GM19238 (cell line): ENCODE results near the gene TTLL5.

Experiments used
- DNase-seq: peaks from one replicate; pipeline ENCODE4 v3.0.0; 2011; ENCODE audit warnings: low spot score; ENCODE audit not compliant: insufficient read length

Gene TTLL5

GRCh38 chr14:75697918-75698317 lies 36.9 kb downstream of the TTLL5 start:
- no peak for DNase-seq

GRCh38 chr14:75699331-75699730 lies 38.3 kb downstream of the TTLL5 start:
- DNase-seq, result no peak

DNA sequence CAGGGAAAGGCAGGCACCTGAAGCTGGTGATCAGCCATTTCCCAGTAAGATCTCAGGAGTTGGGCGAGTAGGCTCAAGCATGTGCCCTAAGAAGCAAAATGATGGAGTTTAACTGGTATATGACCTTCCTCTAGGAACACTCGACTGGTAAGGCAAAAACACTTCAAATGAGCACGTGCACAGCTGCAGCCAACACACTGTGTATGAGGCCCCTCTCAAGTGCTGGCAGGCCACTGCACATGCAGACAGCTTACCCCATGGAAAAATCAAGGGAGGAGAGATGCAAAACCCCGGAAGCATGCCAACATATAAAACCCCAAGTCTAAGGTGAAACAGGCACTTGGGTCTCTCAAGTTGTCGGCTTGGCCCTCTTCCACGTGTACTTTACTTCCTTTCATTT lies 39.2 kb downstream of the TTLL5 start:
- DNase-seq, result no peak

DNA sequence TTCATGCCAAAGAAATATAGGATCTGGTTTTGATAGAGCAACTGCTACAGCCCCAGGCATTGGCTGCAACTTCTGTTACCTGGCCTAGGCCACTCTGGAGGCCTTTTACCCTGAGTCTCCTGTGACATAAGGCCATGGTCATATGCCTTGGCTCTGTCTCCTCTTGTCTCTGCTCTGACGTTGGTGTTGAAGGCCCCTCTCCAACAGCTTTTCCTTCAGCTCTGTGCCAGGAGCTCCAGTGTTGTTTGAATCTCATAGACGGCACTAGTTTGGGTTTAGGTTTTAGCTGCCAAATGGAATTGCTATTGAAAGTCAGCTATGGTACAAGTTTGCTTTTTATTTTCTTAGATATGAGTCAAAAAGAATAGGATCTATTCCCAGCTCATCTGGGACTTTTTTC lies 41.1 kb downstream of the TTLL5 start:
- no peak for DNase-seq

GRCh38 chr14:75702616-75703261 lies 41.7 kb downstream of the TTLL5 start:
- no peak for DNase-seq

- DNase-seq, result no peak
Measured at GRCh38 chr14:75703467-75703866, 42.4 kb downstream of the TTLL5 start.

- no peak for DNase-seq
Measured at GRCh38 chr14:75705014-75705413, 44.0 kb downstream of the TTLL5 start.

GRCh38 chr14:75709207-75709812 lies 48.3 kb downstream of the TTLL5 start:
- peak; percentile 28 for DNase-seq

DNA sequence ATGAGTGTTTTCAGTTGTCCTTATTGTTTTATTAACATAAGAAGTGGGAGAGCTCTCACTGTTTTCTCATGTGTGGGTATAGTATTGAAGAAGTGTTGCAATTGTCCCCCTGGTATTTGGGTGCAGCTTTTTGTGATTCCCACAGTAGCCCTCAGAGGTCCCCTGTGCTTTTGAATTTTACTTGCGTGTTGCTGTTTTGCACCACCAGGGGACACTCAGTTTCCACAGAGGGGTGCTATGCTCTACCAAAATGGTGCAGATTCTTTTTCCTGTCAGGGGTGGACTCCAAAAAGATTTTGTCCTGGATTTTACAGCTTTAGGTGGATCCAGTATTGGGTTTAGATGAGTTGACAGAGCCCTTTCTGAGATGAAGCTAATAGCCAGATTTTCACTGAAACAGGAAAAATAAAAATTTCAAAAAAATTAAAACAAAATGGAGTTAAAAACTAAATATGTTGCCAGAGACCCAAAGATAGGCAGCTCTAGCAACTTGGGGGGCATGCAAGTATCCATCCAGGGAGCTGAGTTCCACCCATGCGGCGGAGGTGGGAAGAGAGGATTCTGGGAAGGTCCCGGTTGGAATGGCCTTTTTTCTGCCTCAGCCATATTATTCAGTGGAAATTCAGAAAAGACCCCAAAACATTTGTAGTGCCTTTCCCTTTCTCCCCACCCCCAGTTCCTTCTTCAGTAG lies 50.2 kb downstream of the TTLL5 start:
- DNase-seq, result peak; percentile 11

DNA sequence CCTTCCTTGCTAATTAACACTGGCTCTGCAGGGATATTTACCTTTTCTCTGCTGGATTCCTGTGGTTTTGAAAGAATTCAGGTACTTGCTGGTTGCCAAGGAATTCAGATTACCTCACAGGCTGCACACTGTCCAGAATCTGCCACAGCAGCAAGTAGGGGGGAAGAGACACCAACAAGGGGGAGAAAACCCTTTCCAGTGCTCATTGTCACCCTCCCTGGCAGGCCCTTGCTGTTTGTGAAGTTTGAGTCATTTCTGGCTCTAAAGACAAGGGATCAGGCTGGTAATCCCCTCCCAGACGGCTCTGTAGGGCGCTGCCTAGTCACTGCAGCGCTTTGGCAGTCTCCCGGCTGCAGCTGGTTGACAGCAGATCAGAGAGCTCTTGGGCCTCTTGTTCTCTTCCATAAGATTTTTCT lies 50.8 kb downstream of the TTLL5 start:
- no peak for DNase-seq

- no peak for DNase-seq
Measured at GRCh38 chr14:75714991-75715390, 53.9 kb downstream of the TTLL5 start.

GRCh38 chr14:75715926-75716780 lies 55.1 kb downstream of the TTLL5 start:
- no peak for DNase-seq

GRCh38 chr14:75717729-75718128 lies 56.7 kb downstream of the TTLL5 start:
- DNase-seq, result no peak

- DNase-seq, result no peak
Measured at GRCh38 chr14:75718199-75718598, 57.2 kb downstream of the TTLL5 start.

DNA sequence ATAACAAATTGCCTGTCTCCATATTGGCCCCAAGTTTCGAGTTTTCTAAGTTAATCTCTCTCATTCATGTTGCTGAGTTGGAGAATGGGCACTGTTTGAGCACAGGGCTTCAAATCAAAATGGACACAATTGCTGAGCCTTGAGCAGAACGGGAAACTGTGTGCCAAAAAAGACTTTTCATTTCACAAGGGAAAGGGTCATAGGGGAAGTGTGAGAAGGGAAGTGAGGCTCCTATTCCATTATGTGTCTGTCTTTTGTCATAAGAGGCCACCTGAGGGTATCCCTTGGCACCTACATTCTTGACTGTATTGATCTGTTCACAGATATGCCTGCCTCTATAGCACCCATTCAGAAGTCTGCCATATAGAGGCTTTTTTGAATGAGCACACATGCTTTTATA lies 59.1 kb downstream of the TTLL5 start:
- no peak for DNase-seq

- no peak for DNase-seq
Measured at GRCh38 chr14:75720842-75721498, 59.9 kb downstream of the TTLL5 start.

- no peak for DNase-seq
Measured at GRCh38 chr14:75723716-75724115, 62.7 kb downstream of the TTLL5 start.

DNA sequence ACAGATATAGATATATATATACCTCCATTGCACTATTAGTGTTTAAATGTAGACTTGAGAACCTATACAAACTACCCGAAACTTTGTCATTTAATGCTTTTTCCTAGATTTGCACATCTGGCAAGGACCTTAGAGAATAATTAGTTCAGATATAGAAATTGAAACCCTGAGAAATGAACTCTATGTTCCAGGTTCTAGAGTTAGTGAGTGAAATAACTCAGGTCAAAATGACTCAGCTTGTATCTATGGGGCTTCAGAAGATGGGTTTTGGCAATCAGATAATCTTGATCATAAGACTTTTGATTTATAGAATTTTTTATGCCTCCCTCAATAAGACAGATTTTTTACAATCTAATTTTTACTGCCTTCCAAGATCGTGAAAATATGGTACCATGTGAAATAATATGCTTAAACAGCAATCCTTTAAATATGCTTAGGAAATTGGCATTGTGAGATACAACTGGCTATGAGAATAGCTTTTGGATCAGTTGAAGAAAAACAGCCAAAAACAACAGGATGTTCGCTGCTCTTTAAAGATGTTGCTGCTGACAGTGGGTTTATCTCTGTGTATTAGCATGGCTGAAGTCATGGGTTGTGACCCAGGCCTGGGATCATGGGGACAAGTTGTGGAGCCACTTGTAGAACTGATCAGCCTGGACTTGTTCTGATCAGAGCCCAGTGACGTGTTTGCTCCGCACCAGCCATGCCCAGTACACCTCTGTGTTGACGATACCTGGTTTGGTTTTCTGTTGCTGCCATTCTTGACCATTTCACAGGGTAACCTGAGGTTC lies 63.6 kb downstream of the TTLL5 start:
- DNase-seq, result no peak

DNA sequence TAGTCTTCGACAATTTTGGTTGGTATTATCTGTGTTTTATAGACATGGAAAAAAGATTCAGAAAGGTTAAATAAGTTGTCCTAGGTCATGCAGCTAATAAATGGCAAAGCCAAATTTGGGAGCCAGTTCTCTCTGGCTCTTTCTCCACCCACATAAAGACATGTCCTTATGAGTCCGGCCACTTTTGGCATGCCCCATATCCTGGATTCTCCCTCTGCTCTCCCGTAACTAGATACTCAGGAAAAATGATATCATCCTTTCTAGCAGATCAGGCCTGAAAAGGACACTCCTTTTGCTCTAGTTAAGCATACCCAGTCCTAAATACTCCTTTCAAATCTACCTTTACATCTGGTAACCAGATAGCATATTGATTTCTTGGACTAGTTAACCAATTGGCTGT lies 64.4 kb downstream of the TTLL5 start:
- no peak for DNase-seq

DNA sequence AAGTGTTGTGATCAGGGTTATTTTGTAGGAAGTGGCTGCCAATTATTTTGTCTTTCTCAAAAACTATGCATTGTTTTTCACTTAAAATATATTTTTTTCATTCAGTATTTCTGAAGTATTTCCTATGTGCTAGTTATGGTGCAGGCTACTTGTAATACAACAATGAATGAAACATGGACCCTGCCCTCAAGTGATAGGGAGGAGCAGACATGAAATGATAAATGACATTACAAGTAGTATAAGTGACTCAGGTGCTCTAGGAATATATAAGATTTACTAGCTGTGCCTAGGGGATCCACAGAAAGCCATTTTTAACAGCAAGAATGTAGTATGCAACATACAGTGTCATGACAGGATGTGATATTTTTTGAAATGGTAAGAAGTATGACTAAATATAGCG lies 65.3 kb downstream of the TTLL5 start:
- DNase-seq, result no peak

DNA sequence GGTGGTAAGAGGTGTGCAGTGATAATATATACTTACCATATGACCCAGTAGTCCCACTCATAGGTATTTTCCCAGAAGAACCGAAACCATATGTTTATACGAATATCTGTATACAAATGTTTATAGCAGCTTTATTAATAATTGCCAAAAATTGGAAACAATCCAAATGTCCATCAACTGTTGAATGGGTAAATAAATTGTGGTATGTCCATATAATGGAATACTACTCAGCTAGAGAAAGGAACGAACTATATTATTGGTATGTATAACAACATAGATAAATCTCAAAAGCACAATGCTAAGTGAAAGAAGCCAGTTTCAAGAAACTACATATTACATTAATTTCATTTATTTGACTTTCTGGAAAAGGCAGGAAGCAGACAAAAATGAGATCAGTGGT lies 66.1 kb downstream of the TTLL5 start:
- DNase-seq, result no peak
